Urothelium cell line (cell line): ENCODE data around the gene TMEM243.
"Not testable (repeated sequence)": the region's sequence is repeated elsewhere in the genome, so short reads cannot be mapped to it uniquely, and the experiment has no call there.

ENCODE experiments used
- DNase-seq: peaks from one replicate; pipeline ENCODE4 v3.0.0; 2011; ENCODE audit warnings: low spot score, mixed read lengths
- FAIRE-seq: peaks from 2 replicates; lab custom pipeline; 2011; peaks lifted over from hg19 to GRCh38; lab: Jason Lieb, UNC

The TMEM243 gene

GRCh38 chr7:87213252-87213651 is 6.3 kb downstream of the TMEM243 start:
- DNase-seq (no peak), FAIRE-seq (no peak)

GRCh38 chr7:87212498-87212897 is 7.0 kb downstream of the TMEM243 start:
- FAIRE-seq (no peak), DNase-seq (no peak)

- FAIRE-seq, result no peak
Observed at GRCh38 chr7:87210506-87210905, 9.0 kb downstream of the TMEM243 start.

GRCh38 chr7:87209295-87209924 is 10.1 kb downstream of the TMEM243 start:
- DNase-seq (no peak), FAIRE-seq (no peak)

More at GRCh38 chr7:87210506-87210905, 9.0 kb downstream of the TMEM243 start:
- no peak for DNase-seq

GRCh38 chr7:87206361-87206760 is 13.2 kb downstream of the TMEM243 start:
- DNase-seq (no peak), FAIRE-seq (no peak)

GRCh38 chr7:87205701-87206100 is 13.8 kb downstream of the TMEM243 start:
- DNase-seq, FAIRE-seq: not testable (repeated sequence)

- DNase-seq (no peak), FAIRE-seq (no peak)
Observed at GRCh38 chr7:87204933-87205332, 14.6 kb downstream of the TMEM243 start.

- FAIRE-seq, DNase-seq: not testable (repeated sequence)
Observed at GRCh38 chr7:87203929-87204328, 15.6 kb downstream of the TMEM243 start.

GRCh38 chr7:87202705-87203104 is 16.8 kb downstream of the TMEM243 start:
- DNase-seq (no peak), FAIRE-seq (no peak)

GRCh38 chr7:87202208-87202607 is 17.3 kb downstream of the TMEM243 start:
- FAIRE-seq, result no peak
- no peak for DNase-seq

- FAIRE-seq (no peak), DNase-seq (no peak)
Observed at GRCh38 chr7:87199700-87200450, 19.7 kb downstream of the TMEM243 start.

- DNase-seq (no peak), FAIRE-seq (no peak)
Observed at GRCh38 chr7:87199241-87199640, 20.3 kb downstream of the TMEM243 start.

GRCh38 chr7:87193912-87194311 is 25.6 kb downstream of the TMEM243 start:
- no peak for FAIRE-seq
- DNase-seq, result no peak

GRCh38 chr7:87192784-87193487 is 26.6 kb downstream of the TMEM243 start:
- DNase-seq (no peak), FAIRE-seq (no peak)

GRCh38 chr7:87190783-87191182 is 28.7 kb downstream of the TMEM243 start:
- DNase-seq (no peak), FAIRE-seq (no peak)

GRCh38 chr7:87188930-87189329 is 30.6 kb downstream of the TMEM243 start:
- DNase-seq (no peak), FAIRE-seq (no peak)

- no peak for FAIRE-seq
- DNase-seq, result no peak
Observed at GRCh38 chr7:87187120-87187519, 32.4 kb downstream of the TMEM243 start.

GRCh38 chr7:87179180-87179579 is 40.4 kb downstream of the TMEM243 start:
- no peak for FAIRE-seq
- DNase-seq, result no peak

GRCh38 chr7:87178320-87178719 is 41.2 kb downstream of the TMEM243 start:
- DNase-seq (no peak), FAIRE-seq (no peak)

- DNase-seq (no peak), FAIRE-seq (no peak)
Observed at GRCh38 chr7:87173471-87173870, 46.1 kb downstream of the TMEM243 start.

- no peak for DNase-seq
- FAIRE-seq, result no peak
Observed at GRCh38 chr7:87171282-87171934, 48.1 kb downstream of the TMEM243 start.
